Activated CD8-positive, alpha-beta memory T cell treated with anti-CD3 and anti-CD28 coated beads for 24 hours (primary cell): ENCODE measurements around the gene NNAT.
A peak's percentile ranks its signal among the peaks of the same experiment; 100 is the strongest.

ENCODE experiments used
- DNase-seq: peaks from one replicate; pipeline ENCODE4 v3.0.0-alpha.2; 2020

The NNAT gene

GRCh38 chr20:37503256-37503927 is 17.7 kb upstream of the NNAT start:
- no peak for DNase-seq

GRCh38 chr20:37504404-37505096 is 16.5 kb upstream of the NNAT start:
- no peak for DNase-seq

- DNase-seq = no peak
These were observed 15.5 kb upstream of the NNAT start for GRCh38 chr20:37505263-37506151.

GRCh38 chr20:37506152-37506725 is 14.8 kb upstream of the NNAT start:
- no peak for DNase-seq

GRCh38 chr20:37510226-37510625 is 10.8 kb upstream of the NNAT start:
- no peak for DNase-seq

- DNase-seq = no peak
These were observed 9.3 kb upstream of the NNAT start for GRCh38 chr20:37511610-37512275.

- no peak for DNase-seq
These were observed 7.2 kb upstream of the NNAT start for GRCh38 chr20:37513779-37514359.

GRCh38 chr20:37515876-37516275 is 5.2 kb upstream of the NNAT start:
- DNase-seq = peak; percentile 28

- peak; percentile 15 for DNase-seq
These were observed 4.0 kb upstream of the NNAT start for GRCh38 chr20:37516811-37517750.

- no peak for DNase-seq
These were observed 3.0 kb upstream of the NNAT start for GRCh38 chr20:37518059-37518458.

GRCh38 chr20:37518606-37519507 is 2.2 kb upstream of the NNAT start:
- DNase-seq = no peak

- DNase-seq = no peak
These were observed 1.3 kb upstream of the NNAT start for GRCh38 chr20:37519508-37520418.

- no peak for DNase-seq
These were observed 563 bp upstream of the NNAT start for GRCh38 chr20:37520419-37520955.

GRCh38 chr20:37522260-37523011 is 1.4 kb downstream of the NNAT start:
- peak; percentile 15 for DNase-seq

GRCh38 chr20:37523012-37523391 is 2.0 kb downstream of the NNAT start:
- DNase-seq = peak; percentile 38

GRCh38 chr20:37523911-37524700 is 3.1 kb downstream of the NNAT start:
- peak; percentile 49 for DNase-seq
